HG03175 (cell line): ENCODE measurements around the gene FLRT1.
"Not testable (repeated sequence)": the region's sequence is repeated elsewhere in the genome, so short reads cannot be mapped to it uniquely, and the experiment has no call there.

ENCODE experiments used
- ATAC-seq: cut with Tn5 transposase; IDR thresholded peaks from one replicate; pipeline ENCODE4 v1.9.1; 2021; ENCODE audit warnings: mild to moderate bottlenecking, moderate library complexity; ENCODE audit not compliant: unreplicated experiment

Gene FLRT1

GRCh38 chr11:64044730-64045393 is 9.1 kb downstream of the FLRT1 start:
- no peak for ATAC-seq

- ATAC-seq, result no peak
Observed at GRCh38 chr11:64045700-64046099, 10.0 kb downstream of the FLRT1 start.

GRCh38 chr11:64047373-64047772 is 11.6 kb downstream of the FLRT1 start:
- ATAC-seq, result not testable (repeated sequence)

- no peak for ATAC-seq
Observed at GRCh38 chr11:64048042-64048854, 12.5 kb downstream of the FLRT1 start.

GRCh38 chr11:64049509-64049908 is 13.8 kb downstream of the FLRT1 start:
- no peak for ATAC-seq

GRCh38 chr11:64051297-64051696 is 15.6 kb downstream of the FLRT1 start:
- ATAC-seq, result no peak

- ATAC-seq, result no peak
Observed at GRCh38 chr11:64052436-64052835, 16.7 kb downstream of the FLRT1 start.

GRCh38 chr11:64052938-64053622 is 17.3 kb downstream of the FLRT1 start:
- no peak for ATAC-seq

GRCh38 chr11:64053699-64054098 is 18.0 kb downstream of the FLRT1 start:
- no peak for ATAC-seq

- no peak for ATAC-seq
Observed at GRCh38 chr11:64055077-64055476, 19.3 kb downstream of the FLRT1 start.

GRCh38 chr11:64056213-64056785 is 20.6 kb downstream of the FLRT1 start:
- no peak for ATAC-seq

- ATAC-seq, result no peak
Observed at GRCh38 chr11:64056861-64057260, 21.1 kb downstream of the FLRT1 start.

GRCh38 chr11:64057890-64058289 is 22.2 kb downstream of the FLRT1 start:
- ATAC-seq, result no peak

GRCh38 chr11:64058494-64058893 is 22.8 kb downstream of the FLRT1 start:
- no peak for ATAC-seq

- ATAC-seq, result no peak
Observed at GRCh38 chr11:64059339-64060140, 23.8 kb downstream of the FLRT1 start.

GRCh38 chr11:64060263-64060860 is 24.6 kb downstream of the FLRT1 start:
- no peak for ATAC-seq

- ATAC-seq, result peak; percentile 50
Observed at GRCh38 chr11:64060861-64061444, 25.2 kb downstream of the FLRT1 start.

- no peak for ATAC-seq
Observed at GRCh38 chr11:64062185-64063039, 26.7 kb downstream of the FLRT1 start.

- no peak for ATAC-seq
Observed at GRCh38 chr11:64063777-64064176, 28.0 kb downstream of the FLRT1 start.
